ENCODE measurements around the gene PRR14L.
A peak's percentile ranks its signal among the peaks of the same experiment; 100 is the strongest.
"Not testable (repeated sequence)": the region's sequence is repeated elsewhere in the genome, so short reads cannot be mapped to it uniquely, and the experiment has no call there.

PRR14L gene

GRCh38 chr22:31749636-31750364 lies at the start of gene PRR14L:
Gene PRR14L (minus strand): TSS chr22:31750132. CDS start chr22:31738860, 11,272 bp downstream.
- peak; percentile 97 for DNase-seq (ENCODE audit: low spot score)

DNA sequence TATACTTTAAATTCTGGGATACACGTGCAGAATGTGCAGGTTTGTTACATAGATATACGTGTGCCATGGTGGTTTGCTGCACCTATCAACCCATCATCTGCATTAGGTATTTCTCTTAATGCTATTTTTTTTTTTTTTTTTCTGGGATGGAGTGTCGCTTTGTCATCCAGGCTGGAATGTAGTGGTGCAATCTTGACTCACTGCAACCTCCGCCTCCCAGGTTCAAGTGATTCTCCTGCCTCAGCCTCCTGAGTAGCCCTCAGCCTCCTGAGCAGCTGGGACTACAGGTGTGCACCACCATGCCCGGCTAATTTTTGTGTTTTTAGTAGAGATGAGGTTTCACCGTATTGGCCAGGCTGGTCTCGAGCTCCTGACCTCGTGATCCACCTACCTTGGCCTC lies 49.4 kb upstream of the PRR14L start:
- not testable (repeated sequence) for DNase-seq (ENCODE audit: low spot score)

DNA sequence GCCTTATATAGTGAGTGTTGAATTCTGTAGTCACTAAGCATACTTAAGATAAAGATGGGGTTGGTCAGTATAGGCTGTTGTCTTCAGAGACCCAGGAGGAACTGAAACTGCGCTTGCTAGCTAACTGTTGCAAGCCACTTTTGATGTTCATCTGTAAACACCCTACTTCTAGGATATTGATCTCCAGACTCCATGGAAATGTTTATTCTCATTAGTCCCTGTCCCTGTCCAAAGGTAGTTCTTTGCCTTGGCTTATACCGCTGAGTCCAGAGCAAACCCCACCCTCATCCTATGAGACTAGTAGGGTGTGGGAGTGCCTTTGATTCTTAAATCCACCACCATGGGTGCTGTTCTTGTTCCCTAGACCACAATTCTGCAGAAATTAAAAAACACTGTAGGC lies 40.3 kb upstream of the PRR14L start:
- DNase-seq (ENCODE audit: low spot score): no peak

DNA sequence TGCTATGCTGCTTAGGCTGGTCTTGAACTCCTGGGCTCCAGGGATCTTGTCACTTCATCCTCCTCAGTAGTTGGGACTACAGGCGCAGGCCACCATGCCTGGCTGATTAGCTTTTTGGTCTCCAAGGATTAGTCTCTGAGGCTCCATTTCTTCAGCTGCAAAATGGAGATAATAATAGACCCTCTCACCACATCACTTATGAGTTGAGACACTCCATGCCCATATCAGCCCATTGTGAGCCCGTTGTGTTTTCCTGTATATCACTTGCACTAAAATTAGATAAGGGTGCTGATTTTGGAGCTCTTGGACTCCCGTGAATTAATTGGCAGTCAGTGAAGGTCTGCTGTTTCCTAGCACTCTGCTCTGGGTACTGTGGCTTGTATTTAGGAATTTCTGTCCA lies 39.9 kb upstream of the PRR14L start:
- no peak for DNase-seq (ENCODE audit: low spot score)

GRCh38 chr22:31776231-31776630 lies 26.3 kb upstream of the PRR14L start:
- no peak for DNase-seq (ENCODE audit: low spot score)

GRCh38 chr22:31773416-31773815 lies 23.5 kb upstream of the PRR14L start:
- no peak for DNase-seq (ENCODE audit: low spot score)

GRCh38 chr22:31768422-31769059 lies 18.6 kb upstream of the PRR14L start:
- no peak for DNase-seq (ENCODE audit: low spot score)

DNA sequence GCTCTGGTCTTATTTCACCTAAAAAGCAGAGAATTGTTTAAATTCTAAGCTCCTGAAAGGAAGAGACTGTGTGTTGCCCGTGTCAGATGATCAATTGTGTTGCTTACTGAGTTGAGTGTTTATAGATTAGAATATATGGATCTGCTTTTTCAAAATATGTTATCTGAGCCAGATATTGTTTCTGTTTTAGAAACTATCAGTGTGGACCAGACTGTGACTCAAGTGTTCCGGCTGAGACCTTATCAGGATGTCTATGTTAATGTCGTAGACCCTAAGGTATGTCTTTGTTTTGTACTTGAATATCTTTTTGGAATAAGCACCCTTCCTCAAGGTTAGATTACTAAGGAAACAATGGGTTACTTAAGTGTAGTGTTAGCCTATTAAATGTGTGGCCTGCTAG lies 14.9 kb upstream of the PRR14L start:
- no peak for DNase-seq (ENCODE audit: low spot score)

GRCh38 chr22:31758860-31759259 lies 8.9 kb upstream of the PRR14L start:
- DNase-seq (ENCODE audit: low spot score): not testable (repeated sequence)

GRCh38 chr22:31757265-31757664 lies 7.3 kb upstream of the PRR14L start:
- DNase-seq (ENCODE audit: low spot score): no peak

GRCh38 chr22:31754813-31755212 lies 4.9 kb upstream of the PRR14L start:
- no peak for DNase-seq (ENCODE audit: low spot score)

GRCh38 chr22:31753634-31754501 lies 3.9 kb upstream of the PRR14L start, which contains the start of gene DEPDC5:
Gene DEPDC5 (plus strand): TSS chr22:31754019. CDS start chr22:31754922, 903 bp downstream.
- DNase-seq (ENCODE audit: low spot score): peak; percentile 96

DNA sequence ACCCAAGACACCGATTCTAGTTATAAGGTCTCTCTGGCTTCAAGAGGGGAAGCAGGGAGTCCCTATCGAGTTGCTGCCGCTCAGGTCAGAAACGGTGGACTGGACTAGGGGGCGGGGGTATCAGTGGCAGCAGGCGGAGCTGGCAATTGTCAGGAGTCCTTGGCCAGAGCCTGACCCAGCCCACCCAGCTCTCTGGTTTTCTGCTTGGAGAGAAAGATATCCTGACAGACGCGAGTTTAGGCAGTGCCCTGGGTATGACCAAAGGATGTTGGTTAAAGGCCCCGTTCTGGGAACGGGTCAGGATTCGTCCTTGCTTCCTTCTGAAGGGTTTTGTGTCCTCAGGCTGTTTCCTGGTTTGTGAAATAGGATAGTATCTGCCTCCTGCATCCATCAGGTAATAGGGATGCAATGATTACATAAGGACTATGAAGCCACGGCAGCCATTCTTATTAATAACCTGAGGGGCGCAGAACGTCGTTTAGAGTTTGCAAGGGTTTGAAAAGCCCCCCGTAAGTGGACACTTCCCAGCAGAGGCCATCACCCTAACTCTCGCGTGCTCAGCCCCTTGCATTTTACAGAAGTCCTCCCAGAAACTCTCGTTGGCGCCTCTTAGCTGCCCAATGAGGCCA lies 3.2 kb upstream of the PRR14L start:
- no peak for DNase-seq (ENCODE audit: low spot score)

GRCh38 chr22:31752096-31752847 lies 2.3 kb upstream of the PRR14L start:
- DNase-seq (ENCODE audit: low spot score): no peak

DNA sequence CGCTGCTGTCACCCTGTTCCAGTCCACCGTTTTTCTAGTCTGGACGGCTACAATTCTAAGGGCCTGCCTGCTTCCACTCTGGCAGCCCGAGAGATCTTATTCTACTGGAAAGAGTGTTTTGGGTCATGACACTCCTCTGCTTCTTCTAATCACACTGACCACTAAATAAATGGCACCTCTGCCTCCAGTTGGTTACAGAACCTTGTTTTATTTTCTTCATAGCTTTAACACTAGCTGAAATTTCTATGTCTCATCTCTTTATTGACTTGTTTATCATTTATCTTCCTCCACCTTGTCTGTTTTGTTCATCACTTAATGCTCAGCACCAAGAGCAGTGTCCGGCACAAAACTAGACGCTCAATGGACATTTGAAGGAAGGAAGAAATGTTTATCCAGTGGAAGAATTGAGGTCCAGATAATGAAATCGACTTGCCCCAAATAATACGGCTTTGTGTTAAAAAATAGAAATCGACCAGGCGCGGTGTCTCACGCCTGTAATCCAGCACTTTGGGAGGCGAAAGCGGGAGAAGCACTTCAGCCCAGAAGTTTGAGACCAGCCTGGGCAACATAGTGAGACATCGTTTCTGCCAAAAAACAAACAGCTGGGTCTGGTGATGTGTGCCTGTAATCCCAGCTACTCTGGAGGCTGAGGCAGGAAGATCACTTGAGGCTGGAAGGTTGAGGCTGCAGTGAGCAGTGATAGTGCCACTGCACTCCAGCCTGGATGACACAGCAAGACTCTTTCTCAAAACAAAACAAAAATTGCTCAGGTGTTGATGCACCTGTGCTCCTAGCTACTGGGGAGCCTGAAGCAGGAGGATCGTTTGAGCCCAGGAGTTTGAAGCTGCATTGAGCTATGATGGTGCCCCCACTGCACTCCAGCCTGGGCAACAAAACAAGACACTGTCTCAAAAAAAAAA lies 693 bp upstream of the PRR14L start:
- DNase-seq (ENCODE audit: low spot score): no peak

- no peak for DNase-seq (ENCODE audit: low spot score)
Measured at GRCh38 chr22:31748490-31748889, 1.4 kb downstream of the PRR14L start.

GRCh38 chr22:31747441-31747840 lies 2.5 kb downstream of the PRR14L start:
- no peak for DNase-seq (ENCODE audit: low spot score)

DNA sequence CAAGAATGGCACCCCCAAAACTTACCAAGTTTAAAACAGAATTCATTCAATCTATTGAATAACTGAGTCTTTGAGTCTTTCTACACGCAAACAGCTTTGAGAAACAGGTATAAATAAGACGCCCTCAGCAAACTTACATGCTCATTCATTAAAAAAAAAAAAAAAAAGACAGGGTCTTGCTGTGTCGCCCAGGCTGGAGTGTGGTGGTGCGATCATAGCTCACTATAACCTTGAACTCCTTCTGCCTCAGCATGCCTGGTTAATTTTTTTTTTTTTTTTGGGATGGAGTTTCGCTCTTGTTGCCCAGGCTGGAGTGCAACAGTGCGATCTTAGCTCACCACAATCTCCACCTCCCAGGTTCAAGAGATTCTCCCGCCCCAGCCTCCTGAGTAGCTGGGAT lies 6.1 kb downstream of the PRR14L start:
- no peak for DNase-seq (ENCODE audit: low spot score)

- no peak for DNase-seq (ENCODE audit: low spot score)
Measured at GRCh38 chr22:31742682-31743081, 7.2 kb downstream of the PRR14L start.

GRCh38 chr22:31742115-31742514 lies 7.8 kb downstream of the PRR14L start:
- no peak for DNase-seq (ENCODE audit: low spot score)
